HL-60 (cell line): ENCODE results near the gene ABCB9.

Experiments used
- CTCF ChIP-seq: IDR thresholded peaks from one replicate; pipeline ENCODE4 v1.5.1; 2011; ENCODE audit warnings: low read length, control low read depth, inconsistent platforms; ENCODE audit not compliant: insufficient read depth
- GABPA ChIP-seq: IDR thresholded peaks from 2 replicates; pipeline ENCODE4 v1.6.1; 2012; ENCODE audit warnings: low read depth
- POLR2AphosphoS5 ChIP-seq: IDR thresholded peaks from 2 replicates; pipeline ENCODE4 v1.6.1; 2012; ENCODE audit warnings: low read depth
- TF ChIP-seq, protein P1 (sequence below): IDR thresholded peaks from 2 replicates; pipeline ENCODE4 v1.6.1; 2012; ENCODE audit warnings: low read depth; ENCODE audit not compliant: insufficient replicate concordance

DNA sequence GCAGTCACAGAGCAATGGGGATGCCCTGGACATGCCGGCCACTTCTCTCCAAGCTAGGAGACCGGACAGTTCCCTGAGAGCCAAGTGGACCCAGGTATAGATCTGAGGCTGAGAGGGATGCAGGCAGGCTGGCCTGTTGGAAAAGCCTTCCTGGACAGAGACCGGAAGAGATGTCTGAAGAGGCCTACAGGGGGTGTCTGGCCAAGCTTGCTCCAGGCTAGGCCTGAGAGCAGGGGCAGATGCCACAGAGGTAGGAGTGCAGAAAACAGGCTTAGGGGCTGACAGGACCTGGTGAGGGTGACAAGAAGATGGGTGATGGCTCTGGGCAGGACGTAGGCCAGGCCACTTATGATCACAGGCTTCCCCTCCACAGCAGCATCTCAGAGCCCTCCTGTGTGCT is 44.4 kb upstream of the ABCB9 start:
- TF ChIP-seq CTCF: no peak
- no peak for TF ChIP-seq GABPA
- TF ChIP-seq, protein P1, sequence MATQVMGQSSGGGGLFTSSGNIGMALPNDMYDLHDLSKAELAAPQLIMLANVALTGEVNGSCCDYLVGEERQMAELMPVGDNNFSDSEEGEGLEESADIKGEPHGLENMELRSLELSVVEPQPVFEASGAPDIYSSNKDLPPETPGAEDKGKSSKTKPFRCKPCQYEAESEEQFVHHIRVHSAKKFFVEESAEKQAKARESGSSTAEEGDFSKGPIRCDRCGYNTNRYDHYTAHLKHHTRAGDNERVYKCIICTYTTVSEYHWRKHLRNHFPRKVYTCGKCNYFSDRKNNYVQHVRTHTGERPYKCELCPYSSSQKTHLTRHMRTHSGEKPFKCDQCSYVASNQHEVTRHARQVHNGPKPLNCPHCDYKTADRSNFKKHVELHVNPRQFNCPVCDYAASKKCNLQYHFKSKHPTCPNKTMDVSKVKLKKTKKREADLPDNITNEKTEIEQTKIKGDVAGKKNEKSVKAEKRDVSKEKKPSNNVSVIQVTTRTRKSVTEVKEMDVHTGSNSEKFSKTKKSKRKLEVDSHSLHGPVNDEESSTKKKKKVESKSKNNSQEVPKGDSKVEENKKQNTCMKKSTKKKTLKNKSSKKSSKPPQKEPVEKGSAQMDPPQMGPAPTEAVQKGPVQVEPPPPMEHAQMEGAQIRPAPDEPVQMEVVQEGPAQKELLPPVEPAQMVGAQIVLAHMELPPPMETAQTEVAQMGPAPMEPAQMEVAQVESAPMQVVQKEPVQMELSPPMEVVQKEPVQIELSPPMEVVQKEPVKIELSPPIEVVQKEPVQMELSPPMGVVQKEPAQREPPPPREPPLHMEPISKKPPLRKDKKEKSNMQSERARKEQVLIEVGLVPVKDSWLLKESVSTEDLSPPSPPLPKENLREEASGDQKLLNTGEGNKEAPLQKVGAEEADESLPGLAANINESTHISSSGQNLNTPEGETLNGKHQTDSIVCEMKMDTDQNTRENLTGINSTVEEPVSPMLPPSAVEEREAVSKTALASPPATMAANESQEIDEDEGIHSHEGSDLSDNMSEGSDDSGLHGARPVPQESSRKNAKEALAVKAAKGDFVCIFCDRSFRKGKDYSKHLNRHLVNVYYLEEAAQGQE: no peak
- TF ChIP-seq POLR2AphosphoS5: no peak
